GM12878 (cell line): ENCODE results near the gene ARHGEF1. TPM values are rescaled to one million over a fixed set of nuclear protein-coding genes. Genes with fewer than 3 reads are reported as not detected.

Source experiments
- ATAC-seq: fragments of 200-7000 bp; cut with Tn5 transposase; 3 replicates; pipeline ENCODE4 v1.9.1; 2020; ENCODE audit warnings: mild to moderate bottlenecking, moderate library complexity
- BruUV-seq: library from RNA; stranded (reverse); fragments of 400-500 nt; replicated peaks from 2 replicates; lab custom pipeline; 2021; lab: Mats Ljungman, UMichigan
- CTCF ChIA-PET: fragments of 300-600 bp; sonication (Branson Sonifier 250); formaldehyde crosslinking; extraction: SDS; loops from one replicate; lab custom pipeline; 2021; ENCODE audit warnings: inconsistent platforms; lab: Yijun Ruan, JAX
- POLR2A ChIA-PET: fragments of 350-600 bp; formaldehyde crosslinking; extraction: SDS; loops from one replicate; lab custom pipeline; 2021; ENCODE audit warnings: inconsistent platforms; lab: Charles Lee
- RAD21 ChIA-PET: fragments of 300-600 bp; sonication (Branson Sonifier 250); formaldehyde crosslinking; loops from one replicate; lab custom pipeline; 2023; ENCODE audit warnings: antibody characterized with exemption; ENCODE audit not compliant: unreplicated experiment; lab: Charles Lee
- SMC1A ChIA-PET: fragments of 300-600 bp; sonication (Branson Sonifier 250); formaldehyde crosslinking; loops from one replicate; lab custom pipeline; 2023; ENCODE audit not compliant: unreplicated experiment, uncharacterized antibody; lab: Charles Lee
- DNase-seq: peaks from one replicate; pipeline ENCODE4 v3.0.0-alpha.2; 2011; ENCODE audit warnings: low read depth, low spot score
- FAIRE-seq: peaks from 3 replicates; lab custom pipeline; 2011; peaks lifted over from hg19 to GRCh38; lab: Jason Lieb, UNC
- H2AFZ ChIP-seq: 2 replicates; pipeline ENCODE4 v1.6.0; 2011; ENCODE audit warnings: low read depth, low read length, control low read depth; ENCODE audit not compliant: control insufficient read depth
- H3K27ac ChIP-seq: 2 replicates; pipeline ENCODE4 v1.5.1; 2011; ENCODE audit warnings: control low read depth; ENCODE audit not compliant: control insufficient read depth, insufficient read depth
- H3K27me3 ChIP-seq, 2 experiments: replicated peaks in 1 of 2; 2 replicates each; pipeline versions ENCODE4 v1.6.0 to v1.6.1; 2011; ENCODE audit warnings: low read length in 1 of 2; ENCODE audit not compliant: control insufficient read depth in 2 of 2, insufficient read depth in 2 of 2
- H3K36me3 ChIP-seq, 2 experiments: 2 replicates each; pipeline ENCODE4 v1.5.1; 2011; ENCODE audit warnings: low read length in 1 of 2; ENCODE audit not compliant: control insufficient read depth in 2 of 2, insufficient read depth in 2 of 2
- H3K4me1 ChIP-seq: 2 replicates; pipeline ENCODE4 v1.6.1; 2011; ENCODE audit warnings: mild to moderate bottlenecking, low read length, moderate library complexity, mixed read lengths; ENCODE audit not compliant: control insufficient read depth, insufficient read depth
- H3K4me2 ChIP-seq: 2 replicates; pipeline ENCODE4 v1.6.0; 2011; ENCODE audit warnings: control low read depth; ENCODE audit not compliant: control insufficient read depth, insufficient read depth
- H3K4me3 ChIP-seq: fragments of 200-600 bp; sonication (generic); 2 replicates; pipeline ENCODE4 v1.5.1; 2016
- H3K79me2 ChIP-seq: 2 replicates; pipeline ENCODE4 v1.6.0; 2011; ENCODE audit warnings: low read length; ENCODE audit not compliant: control insufficient read depth, insufficient read depth
- H3K9ac ChIP-seq: 2 replicates; pipeline ENCODE4 v1.8.0; 2011; ENCODE audit warnings: low read length, control low read depth, mixed read lengths; ENCODE audit not compliant: control insufficient read depth, insufficient read depth
- H3K9me3 ChIP-seq: replicated peaks from 3 replicates; pipeline ENCODE4 v1.5.1; 2011; ENCODE audit warnings: mild to moderate bottlenecking, low read length; ENCODE audit not compliant: control insufficient read depth, insufficient read depth
- H4K20me1 ChIP-seq: 2 replicates; pipeline ENCODE4 v1.6.0; 2011; ENCODE audit not compliant: control insufficient read depth, insufficient read depth
- CUX1 ChIP-seq: IDR thresholded peaks from 2 replicates; pipeline ENCODE4 v1.6.1; 2012; ENCODE audit warnings: improper control_type of control experiment, low read depth, low read length; ENCODE audit not compliant: insufficient replicate concordance
- POLR2A ChIP-seq: IDR thresholded peaks from 2 replicates; pipeline ENCODE4 v1.6.1; 2011; ENCODE audit warnings: low read depth, mild to moderate bottlenecking, low read length
- WGBS: methylation state at CpG from one replicate; pipeline ENCODE4 v1.1.6; 2016; ENCODE audit warnings: low lambda C conversion rate; ENCODE audit not compliant: insufficient replicate concordance, insufficient coverage; ENCODE audit errors: missing lambda C conversion rate; 5-methylcytosine and 5-hydroxymethylcytosine counted together
- in situ Hi-C: fragments of 300-500 bp; cut with MboI; formaldehyde crosslinking; loops from 9 replicates; pipeline ENCODE4 v1.14.3; 2018; ENCODE audit warnings: mixed read lengths
- intact Hi-C: fragments of 100-400 bp; cut with micrococcal nuclease; formaldehyde crosslinking; loops from one replicate; pipeline ENCODE4 v1.14.2; 2022; ENCODE audit not compliant: unreplicated experiment
- polyA plus RNA-seq, 11 experiments: library from polyadenylated mRNA; depleted of rRNA in 4 of 11; unstranded in 6 of 11; stranded (reverse) in 5 of 11; fragments of >200 nt; fragmentation: Nextera tagmentation in 4 of 11; fragmentation: Illumina TruSeq in 1 of 11; extraction: Ambion mirVana in 4 of 11; extraction: Trizol in 1 of 11; gene quantifications; 1 replicate in 1 of 11; 2 replicates in 10 of 11; pipeline versions ENCODE4 v1.2.1 to v1.2.3, GENCODE V29; 2011 to 2016; ENCODE audit warnings: inconsistent platforms in 2 of 11, missing spikeins in 2 of 11, low read depth in 1 of 11
- total RNA-seq, 4 experiments: library from RNA; depleted of rRNA in 3 of 4; stranded (reverse); fragments of >200 nt in 3 of 4; fragmentation: Illumina TruSeq in 1 of 4; extraction: Trizol in 1 of 4; gene quantifications; 2 replicates each; pipeline versions ENCODE4 v1.2.1 to v1.2.3, GENCODE V29; 2013 to 2021

ARHGEF1 gene
- total and polyA plus RNA-seq, 10 of the 15 experiments (the other 5 are each of a cell fraction or from before 2014, with no cell fraction given) = 1.2 to 207 (median 53.9) TPM

GRCh38 chr19:41897820-41898219 is 14.8 kb downstream of the ARHGEF1 start:
- Histone ChIP-seq H3K27ac (no peak overlapping the region), H4K20me1 (no peaks in the 10 kb centered on the region), H3K27me3 (no peaks in the 10 kb centered on the region), H3K4me1 (no peaks in the 10 kb centered on the region), H3K4me2 (no peak overlapping the region), H3K4me3 (no peak overlapping the region), H3K79me2 (no peaks in the 10 kb centered on the region), H3K36me3 (peaks cover 14 to 28% of the 10 kb centered on the region in 2 experiments; a peak in 3 of 4 replicates), H2AFZ (no peak overlapping the region), H3K9ac (no peak overlapping the region), H3K9me3 (no peaks in the 10 kb centered on the region)
- no peak for ATAC-seq
- DNase-seq = no peak
- peak; percentile 28; the same call in 1 of the 2 replicates for TF ChIP-seq POLR2A
- TF ChIP-seq CUX1 = no peak
- WGBS = 98% methylated on average over 24 of the region's 24 CpGs
- ChIA-PET RAD21 (no interaction called here), CTCF (interaction anchor here (0.5 kb wide), 1 partner anchor 36 kb away, joined by 4 read pairs; no protein-coding TSS in a partner anchor), POLR2A (interaction anchor here (0.5 kb wide), 1 partner anchor 441 kb away, joined by 10 read pairs; no protein-coding TSS in a partner anchor), SMC1A (no interaction called here)
- in situ Hi-C loops = no loop called here
- FAIRE-seq = no peak
- TSS peak; percentile 87 for BruUV-seq
- intact Hi-C loops = no loop called here
